ENCODE measurements around the gene AP3D1.

The AP3D1 gene

GRCh38 chr19:2126879-2127518, 24.4 kb downstream of the AP3D1 start:
- no peak for DNase-seq (ENCODE audit: low read depth)

GRCh38 chr19:2123682-2124387, 27.5 kb downstream of the AP3D1 start:
- DNase-seq (ENCODE audit: low read depth) = peak; percentile 20

- no peak for DNase-seq (ENCODE audit: low read depth)
Observed at GRCh38 chr19:2122982-2123381, 28.4 kb downstream of the AP3D1 start.

- no peak for DNase-seq (ENCODE audit: low read depth)
Observed at GRCh38 chr19:2122251-2122650, 29.1 kb downstream of the AP3D1 start.

- DNase-seq (ENCODE audit: low read depth) = no peak
Observed at GRCh38 chr19:2121416-2122051, 29.8 kb downstream of the AP3D1 start.

- no peak for DNase-seq (ENCODE audit: low read depth)
Observed at GRCh38 chr19:2120821-2121220, 30.5 kb downstream of the AP3D1 start.

- DNase-seq (ENCODE audit: low read depth) = no peak
Observed at GRCh38 chr19:2119921-2120785, 31.2 kb downstream of the AP3D1 start.

GRCh38 chr19:2118438-2118837, 32.9 kb downstream of the AP3D1 start:
- DNase-seq (ENCODE audit: low read depth) = no peak

GRCh38 chr19:2117215-2117960, 34.0 kb downstream of the AP3D1 start:
- no peak for DNase-seq (ENCODE audit: low read depth)

GRCh38 chr19:2116507-2116906, 34.9 kb downstream of the AP3D1 start:
- no peak for DNase-seq (ENCODE audit: low read depth)

GRCh38 chr19:2115911-2116426, 35.4 kb downstream of the AP3D1 start:
- DNase-seq (ENCODE audit: low read depth) = no peak

- DNase-seq (ENCODE audit: low read depth) = no peak
Observed at GRCh38 chr19:2115324-2115723, 36.0 kb downstream of the AP3D1 start.

GRCh38 chr19:2114821-2115220, 36.5 kb downstream of the AP3D1 start:
- DNase-seq (ENCODE audit: low read depth) = no peak

- no peak for DNase-seq (ENCODE audit: low read depth)
Observed at GRCh38 chr19:2114218-2114617, 37.1 kb downstream of the AP3D1 start.

- DNase-seq (ENCODE audit: low read depth) = no peak
Observed at GRCh38 chr19:2113439-2114211, 37.7 kb downstream of the AP3D1 start.

- no peak for DNase-seq (ENCODE audit: low read depth)
Observed at GRCh38 chr19:2112516-2113320, 38.6 kb downstream of the AP3D1 start.

GRCh38 chr19:2111886-2112285, 39.5 kb downstream of the AP3D1 start:
- no peak for DNase-seq (ENCODE audit: low read depth)

- no peak for DNase-seq (ENCODE audit: low read depth)
Observed at GRCh38 chr19:2111425-2111824, 39.9 kb downstream of the AP3D1 start.

- DNase-seq (ENCODE audit: low read depth) = no peak
Observed at GRCh38 chr19:2110822-2111221, 40.5 kb downstream of the AP3D1 start.
